HepG2 (cell line): ENCODE measurements around the gene CFAP97D1. TPM values are rescaled to one million over a fixed set of nuclear protein-coding genes. Genes with fewer than 3 reads are reported as not detected.

Experiments
- ARNT2 ChIP-seq: sonication (generic); formaldehyde crosslinking; IDR thresholded peaks from 2 replicates; pipeline ENCODE4 v1.8.0; 2022; ENCODE audit warnings: mild to moderate bottlenecking, low read depth, missing genetic modification reagents, moderate library complexity
- ARNTL ChIP-seq: sonication (generic); formaldehyde crosslinking; IDR thresholded peaks from 2 replicates; pipeline ENCODE4 v1.4.0; 2020; ENCODE audit warnings: mild to moderate bottlenecking, missing genetic modification reagents
- GATAD2A ChIP-seq: IDR thresholded peaks from 2 replicates; pipeline ENCODE4 v1.6.1; 2016
- HDAC1 ChIP-seq: sonication (generic); formaldehyde crosslinking; IDR thresholded peaks from 2 replicates; pipeline ENCODE4 v1.5.1; 2020; ENCODE audit warnings: mild to moderate bottlenecking, missing genetic modification reagents
- KDM2A ChIP-seq: sonication (generic); formaldehyde crosslinking; IDR thresholded peaks from 2 replicates; pipeline ENCODE4 v1.4.0; 2020; ENCODE audit warnings: low read depth, missing genetic modification reagents, borderline replicate concordance
- KDM5B ChIP-seq: sonication (generic); formaldehyde crosslinking; IDR thresholded peaks from 2 replicates; pipeline ENCODE4 v1.4.0; 2020; ENCODE audit warnings: missing genetic modification reagents, mild to moderate bottlenecking, borderline replicate concordance
- KLF16 ChIP-seq, 2 experiments: sonication (generic) in 1 of 2; formaldehyde crosslinking in 1 of 2; IDR thresholded peaks; 2 replicates each; pipeline versions ENCODE4 v1.6.1 to v1.8.0; 2016 to 2023; ENCODE audit warnings: missing genetic modification reagents in 2 of 2, missing compliant biosample characterization in 1 of 2
- MBD4 ChIP-seq: IDR thresholded peaks from 2 replicates; pipeline ENCODE4 v1.6.1; 2012; ENCODE audit warnings: low read length, inconsistent platforms, borderline replicate concordance
- MXD4 ChIP-seq: IDR thresholded peaks from 2 replicates; pipeline ENCODE4 v1.6.1; 2016; ENCODE audit warnings: mild to moderate bottlenecking, missing biosample characterization, missing genetic modification reagents
- NCOA5 ChIP-seq: sonication (generic); formaldehyde crosslinking; IDR thresholded peaks from 2 replicates; pipeline ENCODE4 v1.4.0; 2020; ENCODE audit warnings: missing genetic modification reagents
- RBM39 ChIP-seq: fragments of 200-400 bp; formaldehyde crosslinking; IDR thresholded peaks from one replicate; pipeline ENCODE4 v1.6.1; 2018; ENCODE audit warnings: antibody characterized with exemption, mild to moderate bottlenecking, low read depth, low read length; ENCODE audit not compliant: poor library complexity, severe bottlenecking
- SMAD1 ChIP-seq: sonication (generic); formaldehyde crosslinking; IDR thresholded peaks from 2 replicates; pipeline ENCODE4 v1.4.0; 2020; ENCODE audit warnings: missing genetic modification reagents, low read depth, mild to moderate bottlenecking, borderline replicate concordance
- SRY ChIP-seq: sonication (generic); formaldehyde crosslinking; IDR thresholded peaks from 2 replicates; pipeline ENCODE4 v1.8.0; 2022; ENCODE audit warnings: mild to moderate bottlenecking, missing genetic modification reagents
- ZFAT ChIP-seq: sonication (generic); formaldehyde crosslinking; conservative IDR thresholded peaks from 2 replicates; pipeline ENCODE4 v1.8.1; 2023; ENCODE audit warnings: missing genetic modification reagents, inconsistent platforms
- ZNF326 ChIP-seq: sonication (generic); formaldehyde crosslinking; IDR thresholded peaks from 2 replicates; pipeline ENCODE4 v1.4.0; 2020; ENCODE audit warnings: missing genetic modification reagents, borderline replicate concordance
- ZNF343 ChIP-seq: sonication (generic); formaldehyde crosslinking; IDR thresholded peaks from 2 replicates; pipeline ENCODE4 v1.4.0; 2020; ENCODE audit warnings: mild to moderate bottlenecking, missing genetic modification reagents
- ZNF543 ChIP-seq: sonication (generic); formaldehyde crosslinking; IDR thresholded peaks from 2 replicates; pipeline ENCODE4 v1.4.0; 2020; ENCODE audit warnings: mild to moderate bottlenecking, missing genetic modification reagents
- ZNF605 ChIP-seq: sonication (generic); formaldehyde crosslinking; IDR thresholded peaks from 2 replicates; pipeline ENCODE4 v1.8.0; 2022; ENCODE audit warnings: mild to moderate bottlenecking, missing genetic modification reagents
- ZNF615 ChIP-seq: sonication (generic); formaldehyde crosslinking; IDR thresholded peaks from 2 replicates; pipeline ENCODE4 v1.5.0; 2020; ENCODE audit warnings: mild to moderate bottlenecking, missing genetic modification reagents, borderline replicate concordance
- ZNF619 ChIP-seq: sonication (generic); formaldehyde crosslinking; IDR thresholded peaks from 2 replicates; pipeline ENCODE4 v1.4.0; 2020; ENCODE audit warnings: mild to moderate bottlenecking, missing genetic modification reagents
- ZNF75D ChIP-seq: sonication (generic); formaldehyde crosslinking; IDR thresholded peaks from 2 replicates; pipeline ENCODE4 v1.8.1; 2023; ENCODE audit warnings: missing genetic modification reagents, mild to moderate bottlenecking, borderline replicate concordance
- polyA plus RNA-seq, 8 experiments: library from polyadenylated mRNA; depleted of rRNA in 3 of 8; stranded (reverse) in 7 of 8; unstranded in 1 of 8; fragments of >200 nt; fragmentation: Illumina TruSeq in 4 of 8; extraction: Trizol in 4 of 8; gene quantifications; 2 replicates each; pipeline versions ENCODE4 v1.2.1 to v1.2.3, GENCODE V29; 2011 to 2016; ENCODE audit warnings: low read depth in 4 of 8, missing spikeins in 1 of 8, mixed read lengths in 1 of 8; ENCODE audit not compliant: insufficient read depth in 1 of 8
- total RNA-seq, 5 experiments: library from RNA; depleted of rRNA; stranded (reverse); fragments of >200 nt; fragmentation: Illumina TruSeq; extraction: Trizol; gene quantifications; 2 replicates each; pipeline ENCODE4 v1.2.3, GENCODE V29; 2016; ENCODE audit warnings: low read depth in 1 of 5
- TF ChIP-seq, protein P1 (sequence below): sonication (generic); formaldehyde crosslinking; IDR thresholded peaks from 2 replicates; pipeline ENCODE4 v1.4.0; 2020; ENCODE audit warnings: missing genetic modification reagents, mild to moderate bottlenecking, borderline replicate concordance
- TF ChIP-seq, protein P2 (sequence below): sonication (generic); formaldehyde crosslinking; IDR thresholded peaks from 2 replicates; pipeline ENCODE4 v1.5.0; 2020; ENCODE audit warnings: missing genetic modification reagents
- TF ChIP-seq, protein P3 (sequence below): sonication (generic); formaldehyde crosslinking; IDR thresholded peaks from 2 replicates; pipeline ENCODE4 v1.8.0; 2023; ENCODE audit warnings: mild to moderate bottlenecking, missing genetic modification reagents

Gene CFAP97D1
- total and polyA plus RNA-seq, 2 of the 13 experiments (the other 11 are each of a cell fraction or from before 2014, with no cell fraction given): 0.02 TPM; not detected in 1

DNA sequence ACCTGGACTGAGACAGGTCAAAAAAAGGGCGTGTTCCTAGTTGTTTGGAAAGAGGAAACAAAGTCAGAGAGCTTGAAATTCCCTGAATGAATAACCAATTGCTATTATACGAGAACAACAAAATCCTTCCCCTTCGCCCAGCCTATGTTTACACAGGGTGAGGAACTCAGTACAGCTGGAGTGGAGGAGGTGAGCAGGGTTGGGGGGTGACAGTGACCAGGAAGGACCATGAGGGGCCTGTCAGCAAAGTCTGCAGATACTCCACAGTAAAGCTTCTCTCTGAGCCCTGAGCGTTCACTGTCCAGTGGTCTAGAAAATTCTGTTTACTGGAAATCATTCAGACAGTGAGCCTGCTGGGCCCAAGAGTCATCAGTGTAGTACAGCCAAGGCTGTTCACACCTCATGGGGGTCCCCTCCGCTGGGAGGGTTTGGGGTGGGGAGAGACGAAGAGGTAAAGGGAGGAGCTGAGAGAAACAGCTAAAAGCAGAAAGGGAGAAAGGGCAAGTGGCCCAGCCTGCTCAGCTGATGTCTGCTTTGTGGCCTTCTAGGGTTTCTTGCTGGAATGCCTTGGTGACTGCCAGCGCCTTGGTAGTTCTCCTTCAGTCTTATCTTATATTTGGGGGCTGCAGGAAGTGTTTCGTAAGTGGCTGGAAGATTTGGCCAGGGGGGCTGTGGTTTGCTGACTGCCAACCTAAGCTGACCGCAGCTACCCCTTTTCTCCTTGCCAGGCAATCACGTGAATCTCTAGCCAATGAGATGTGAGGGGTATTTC lies 7.2 kb upstream of the CFAP97D1 start (continued):
- 0 out of 2 replicates have a peak, but pooled peaks have one; percentile 47 for TF ChIP-seq ARNTL (CRISPR knock-in tag)
- TF ChIP-seq ZNF75D (CRISPR knock-in tag): no peak
- no peak for TF ChIP-seq MXD4 (CRISPR knock-in tag)
- TF ChIP-seq, protein P1, sequence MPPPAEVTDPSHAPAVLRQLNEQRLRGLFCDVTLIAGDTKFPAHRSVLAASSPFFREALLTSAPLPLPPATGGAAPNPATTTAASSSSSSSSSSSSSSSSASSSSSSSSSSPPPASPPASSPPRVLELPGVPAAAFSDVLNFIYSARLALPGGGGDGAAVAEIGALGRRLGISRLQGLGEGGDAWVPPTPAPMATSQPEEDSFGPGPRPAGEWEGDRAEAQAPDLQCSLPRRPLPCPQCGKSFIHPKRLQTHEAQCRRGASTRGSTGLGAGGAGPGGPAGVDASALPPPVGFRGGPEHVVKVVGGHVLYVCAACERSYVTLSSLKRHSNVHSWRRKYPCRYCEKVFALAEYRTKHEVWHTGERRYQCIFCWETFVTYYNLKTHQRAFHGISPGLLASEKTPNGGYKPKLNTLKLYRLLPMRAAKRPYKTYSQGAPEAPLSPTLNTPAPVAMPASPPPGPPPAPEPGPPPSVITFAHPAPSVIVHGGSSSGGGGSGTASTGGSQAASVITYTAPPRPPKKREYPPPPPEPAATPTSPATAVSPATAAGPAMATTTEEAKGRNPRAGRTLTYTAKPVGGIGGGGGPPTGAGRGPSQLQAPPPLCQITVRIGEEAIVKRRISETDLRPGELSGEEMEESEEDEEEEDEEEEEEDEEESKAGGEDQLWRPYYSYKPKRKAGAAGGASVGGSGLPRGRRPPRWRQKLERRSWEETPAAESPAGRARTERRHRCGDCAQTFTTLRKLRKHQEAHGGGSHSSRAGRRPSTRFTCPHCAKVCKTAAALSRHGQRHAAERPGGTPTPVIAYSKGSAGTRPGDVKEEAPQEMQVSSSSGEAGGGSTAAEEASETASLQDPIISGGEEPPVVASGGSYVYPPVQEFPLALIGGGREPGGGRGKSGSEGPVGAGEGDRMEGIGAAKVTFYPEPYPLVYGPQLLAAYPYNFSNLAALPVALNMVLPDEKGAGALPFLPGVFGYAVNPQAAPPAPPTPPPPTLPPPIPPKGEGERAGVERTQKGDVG (CRISPR knock-in tag): no peak
- no peak for TF ChIP-seq KLF16 (CRISPR knock-in tag; IDR thresholded peaks at IDR 0.05)
- TF ChIP-seq KDM5B (CRISPR knock-in tag): no peak
- no peak for TF ChIP-seq ZNF605 (CRISPR knock-in tag)
- no peak for TF ChIP-seq ZNF615 (CRISPR knock-in tag)
- TF ChIP-seq, protein P2, sequence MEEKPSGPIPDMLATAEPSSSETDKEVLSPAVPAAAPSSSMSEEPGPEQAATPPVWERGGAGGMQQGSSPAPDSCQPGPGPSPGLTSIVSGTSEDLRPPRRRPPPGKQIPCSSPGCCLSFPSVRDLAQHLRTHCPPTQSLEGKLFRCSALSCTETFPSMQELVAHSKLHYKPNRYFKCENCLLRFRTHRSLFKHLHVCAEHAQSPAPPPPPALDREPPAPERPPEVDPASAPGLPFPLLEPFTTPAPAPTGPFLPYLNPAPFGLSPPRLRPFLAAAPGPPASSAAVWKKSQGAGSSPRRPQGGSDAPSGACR (CRISPR knock-in tag): 0 out of 2 replicates have a peak, but pooled peaks have one; percentile 0
- no peak for TF ChIP-seq RBM39
- TF ChIP-seq NCOA5 (CRISPR knock-in tag): no peak
- TF ChIP-seq ZNF619 (CRISPR knock-in tag): no peak
- TF ChIP-seq GATAD2A: 0 out of 2 replicates have a peak, but pooled peaks have one; percentile 11
- TF ChIP-seq SRY (CRISPR knock-in tag): 0 out of 2 replicates have a peak, but pooled peaks have one; percentile 34
- no peak for TF ChIP-seq MBD4
- TF ChIP-seq SMAD1 (CRISPR knock-in tag): no peak
- no peak for TF ChIP-seq ZNF326
- TF ChIP-seq ZNF343 (CRISPR knock-in tag): 0 out of 2 replicates have a peak, but pooled peaks have one; percentile 31
- TF ChIP-seq, protein P3, sequence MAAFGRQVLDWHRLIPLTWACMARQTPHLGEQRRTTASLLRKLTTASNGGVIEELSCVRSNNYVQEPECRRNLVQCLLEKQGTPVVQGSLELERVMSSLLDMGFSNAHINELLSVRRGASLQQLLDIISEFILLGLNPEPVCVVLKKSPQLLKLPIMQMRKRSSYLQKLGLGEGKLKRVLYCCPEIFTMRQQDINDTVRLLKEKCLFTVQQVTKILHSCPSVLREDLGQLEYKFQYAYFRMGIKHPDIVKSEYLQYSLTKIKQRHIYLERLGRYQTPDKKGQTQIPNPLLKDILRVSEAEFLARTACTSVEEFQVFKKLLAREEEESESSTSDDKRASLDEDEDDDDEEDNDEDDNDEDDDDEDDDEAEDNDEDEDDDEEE (CRISPR knock-in tag): no peak
- peak; percentile 45; the same call in 1 of the 2 replicates for TF ChIP-seq ZNF543 (CRISPR knock-in tag)
- TF ChIP-seq KDM2A: no peak
- TF ChIP-seq HDAC1 (CRISPR knock-in tag): no peak
- TF ChIP-seq ZFAT (CRISPR knock-in tag): no peak
- TF ChIP-seq ARNT2 (CRISPR knock-in tag): no peak
